ENCODE measurements around the gene ABCB7. TPM values are rescaled to one million over a fixed set of nuclear protein-coding genes. Genes with fewer than 3 reads are reported as not detected.
A peak's percentile ranks its signal among the peaks of the same experiment; 100 is the strongest.

Gene ABCB7
- total RNA-seq, 1 donor from 2014 or later, result 59.0 TPM

DNA sequence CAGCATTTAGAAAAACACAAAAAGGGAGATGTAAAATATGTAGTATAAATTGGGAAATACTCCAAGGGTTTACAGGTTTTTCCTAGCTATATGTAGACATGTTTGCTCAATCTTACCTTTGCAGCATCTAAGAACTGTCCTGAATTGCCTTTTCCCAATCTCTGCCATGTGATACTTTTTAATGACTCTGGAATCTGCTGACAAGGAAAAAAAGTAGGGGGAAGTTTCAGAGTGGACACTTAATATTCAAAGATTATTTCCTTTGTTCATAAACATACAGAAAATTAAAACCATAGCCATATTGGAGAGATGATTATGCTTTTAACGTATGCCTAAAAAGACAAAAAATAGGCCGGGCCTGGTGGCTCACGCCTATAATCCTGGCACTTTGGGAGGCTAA, 41.4 kb downstream of the ABCB7 start:
- DNase-seq (ENCODE audit: low spot score), result no peak
- H3K9me3 Mint-ChIP-seq (ENCODE audit: unreplicated experiment), result no peaks in the 10 kb centered on the region
- TF ChIP-seq, protein P1, sequence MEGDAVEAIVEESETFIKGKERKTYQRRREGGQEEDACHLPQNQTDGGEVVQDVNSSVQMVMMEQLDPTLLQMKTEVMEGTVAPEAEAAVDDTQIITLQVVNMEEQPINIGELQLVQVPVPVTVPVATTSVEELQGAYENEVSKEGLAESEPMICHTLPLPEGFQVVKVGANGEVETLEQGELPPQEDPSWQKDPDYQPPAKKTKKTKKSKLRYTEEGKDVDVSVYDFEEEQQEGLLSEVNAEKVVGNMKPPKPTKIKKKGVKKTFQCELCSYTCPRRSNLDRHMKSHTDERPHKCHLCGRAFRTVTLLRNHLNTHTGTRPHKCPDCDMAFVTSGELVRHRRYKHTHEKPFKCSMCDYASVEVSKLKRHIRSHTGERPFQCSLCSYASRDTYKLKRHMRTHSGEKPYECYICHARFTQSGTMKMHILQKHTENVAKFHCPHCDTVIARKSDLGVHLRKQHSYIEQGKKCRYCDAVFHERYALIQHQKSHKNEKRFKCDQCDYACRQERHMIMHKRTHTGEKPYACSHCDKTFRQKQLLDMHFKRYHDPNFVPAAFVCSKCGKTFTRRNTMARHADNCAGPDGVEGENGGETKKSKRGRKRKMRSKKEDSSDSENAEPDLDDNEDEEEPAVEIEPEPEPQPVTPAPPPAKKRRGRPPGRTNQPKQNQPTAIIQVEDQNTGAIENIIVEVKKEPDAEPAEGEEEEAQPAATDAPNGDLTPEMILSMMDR (IDR thresholded peaks at IDR 0.05; ENCODE audit: unreplicated experiment), result no peak
- no peak overlapping the region for H3K27ac Mint-ChIP-seq (ENCODE audit: unreplicated experiment)
- H3K4me1 Mint-ChIP-seq (ENCODE audit: unreplicated experiment), result no peaks in the 10 kb centered on the region
- no peaks in the 10 kb centered on the region for H3K27me3 Mint-ChIP-seq (ENCODE audit: unreplicated experiment)
- no peaks in the 10 kb centered on the region for H3K36me3 Mint-ChIP-seq (ENCODE audit: low read depth, unreplicated experiment)
- no peak overlapping the region for H3K4me3 Mint-ChIP-seq (ENCODE audit: unreplicated experiment)

DNA sequence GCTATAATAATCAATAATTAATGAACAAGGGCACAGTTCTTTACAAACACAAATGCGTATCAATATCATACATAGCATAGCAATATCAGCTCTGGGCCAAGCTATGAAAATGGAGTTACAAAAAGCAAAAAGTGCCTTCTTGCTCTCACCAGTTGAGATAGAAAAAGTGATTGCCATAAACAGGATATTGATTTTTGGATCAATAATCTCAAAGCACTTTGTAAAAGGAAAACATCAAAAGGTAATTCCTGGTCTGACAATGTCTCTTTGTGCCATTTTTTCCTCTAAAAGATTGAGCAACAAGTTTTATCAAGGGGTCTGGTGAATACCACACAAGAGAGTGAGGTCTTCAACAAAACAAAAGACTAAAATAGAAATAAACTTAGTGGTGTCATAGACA, 42.4 kb downstream of the ABCB7 start:
- Mint-ChIP-seq H3K27ac (ENCODE audit: unreplicated experiment) (no peak overlapping the region), H3K9me3 (ENCODE audit: unreplicated experiment) (no peaks in the 10 kb centered on the region), H3K4me1 (ENCODE audit: unreplicated experiment) (no peaks in the 10 kb centered on the region), H3K4me3 (ENCODE audit: unreplicated experiment) (no peak overlapping the region), H3K27me3 (ENCODE audit: unreplicated experiment) (no peaks in the 10 kb centered on the region), H3K36me3 (ENCODE audit: low read depth, unreplicated experiment) (no peaks in the 10 kb centered on the region)
- TF ChIP-seq, protein P1 (IDR thresholded peaks at IDR 0.05; ENCODE audit: unreplicated experiment), result no peak
- DNase-seq (ENCODE audit: low spot score), result no peak

DNA sequence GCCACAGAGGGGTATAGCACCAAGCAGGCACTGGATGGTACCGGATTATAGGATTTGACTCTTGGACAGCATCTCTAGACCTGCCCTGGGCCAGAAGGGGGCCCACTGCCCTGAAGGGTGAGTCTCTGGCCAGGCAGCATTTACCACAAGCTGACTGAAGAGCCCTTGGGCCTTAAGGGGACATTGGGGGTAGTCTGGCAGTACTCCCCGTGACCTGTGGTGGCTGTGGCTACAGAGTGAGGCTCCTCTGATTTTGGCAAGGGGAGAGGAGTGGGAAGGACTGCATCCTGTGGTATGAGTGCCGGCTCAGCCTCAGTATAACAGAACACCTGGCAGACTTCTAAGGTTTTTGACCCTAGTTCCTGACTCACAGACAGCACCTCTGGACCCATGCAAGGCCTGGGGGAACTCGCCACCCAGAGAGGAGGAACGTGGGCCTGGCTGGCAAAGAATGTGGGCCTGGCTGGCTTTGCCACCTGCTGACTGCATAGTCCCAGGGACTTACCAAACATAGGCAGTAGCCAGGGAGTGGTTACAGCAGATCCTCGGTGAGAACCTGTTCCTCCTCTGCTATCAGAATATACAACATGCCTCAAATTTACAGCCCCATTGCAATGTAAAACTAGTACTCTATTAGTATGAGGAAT, 48.1 kb downstream of the ABCB7 start:
- peaks cover 2% of the 10 kb centered on the region for H3K27me3 Mint-ChIP-seq (ENCODE audit: unreplicated experiment)
- H3K4me3 Mint-ChIP-seq (ENCODE audit: unreplicated experiment), result no peak overlapping the region
- DNase-seq (ENCODE audit: low spot score), result no peak
- TF ChIP-seq, protein P1 (IDR thresholded peaks at IDR 0.05; ENCODE audit: unreplicated experiment), result no peak
- H3K4me1 Mint-ChIP-seq (ENCODE audit: unreplicated experiment), result no peaks in the 10 kb centered on the region
- H3K9me3 Mint-ChIP-seq (ENCODE audit: unreplicated experiment), result no peaks in the 10 kb centered on the region
- H3K36me3 Mint-ChIP-seq (ENCODE audit: low read depth, unreplicated experiment), result no peaks in the 10 kb centered on the region
- H3K27ac Mint-ChIP-seq (ENCODE audit: unreplicated experiment), result no peak overlapping the region

DNA sequence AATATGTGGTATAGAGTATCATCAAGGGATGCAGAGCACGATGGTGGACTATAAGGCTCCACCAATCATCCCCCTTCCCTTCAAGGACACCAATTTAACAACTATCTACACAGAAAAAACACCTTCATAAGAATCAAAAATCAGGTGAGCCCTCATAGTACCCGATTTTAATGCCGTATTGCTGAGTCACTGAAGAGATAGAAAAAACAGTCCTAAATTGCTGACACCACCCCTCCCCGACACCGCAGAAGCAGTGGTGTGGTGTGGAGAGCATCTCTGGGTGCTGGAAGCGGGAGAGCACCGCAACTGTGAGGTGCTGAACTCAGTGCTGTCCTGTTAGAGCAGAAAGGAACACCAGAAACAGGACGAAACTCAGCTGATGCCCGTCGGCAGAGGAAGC, 49.3 kb downstream of the ABCB7 start:
- Mint-ChIP-seq H3K9me3 (ENCODE audit: unreplicated experiment) (no peaks in the 10 kb centered on the region), H3K27me3 (ENCODE audit: unreplicated experiment) (peaks cover 2% of the 10 kb centered on the region), H3K4me3 (ENCODE audit: unreplicated experiment) (no peak overlapping the region), H3K36me3 (ENCODE audit: low read depth, unreplicated experiment) (no peaks in the 10 kb centered on the region), H3K4me1 (ENCODE audit: unreplicated experiment) (no peaks in the 10 kb centered on the region), H3K27ac (ENCODE audit: unreplicated experiment) (no peak overlapping the region)
- DNase-seq (ENCODE audit: low spot score), result no peak
- TF ChIP-seq, protein P1 (IDR thresholded peaks at IDR 0.05; ENCODE audit: unreplicated experiment), result no peak

DNA sequence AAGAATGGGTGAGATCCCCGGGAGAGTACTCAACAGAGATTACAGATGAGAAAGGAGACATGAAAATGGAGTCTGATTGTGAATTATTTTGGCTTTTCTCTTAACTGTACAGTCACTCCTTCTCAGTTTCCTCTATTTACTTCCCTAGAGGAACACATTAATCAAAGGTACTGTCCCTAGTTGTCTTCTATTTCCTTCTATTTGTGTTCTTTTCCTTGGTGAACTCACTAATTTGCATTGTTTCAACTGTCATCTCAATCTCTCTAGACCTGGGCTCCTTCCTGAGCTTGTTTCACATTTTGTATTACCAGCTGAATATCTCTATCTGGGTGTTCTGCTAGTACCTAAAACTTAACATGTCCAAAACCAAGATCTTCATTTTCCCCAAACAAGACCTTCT, 59.8 kb downstream of the ABCB7 start:
- TF ChIP-seq, protein P1 (IDR thresholded peaks at IDR 0.05; ENCODE audit: unreplicated experiment), result no peak
- DNase-seq (ENCODE audit: low spot score), result no peak
- peaks cover 27% of the 10 kb centered on the region for H3K4me1 Mint-ChIP-seq (ENCODE audit: unreplicated experiment)
- peak overlapping the region; percentile 95 for H3K27ac Mint-ChIP-seq (ENCODE audit: unreplicated experiment)
- no peaks in the 10 kb centered on the region for H3K36me3 Mint-ChIP-seq (ENCODE audit: low read depth, unreplicated experiment)
- H3K4me3 Mint-ChIP-seq (ENCODE audit: unreplicated experiment), result peak overlapping the region; percentile 54
- no peaks in the 10 kb centered on the region for H3K9me3 Mint-ChIP-seq (ENCODE audit: unreplicated experiment)
- no peaks in the 10 kb centered on the region for H3K27me3 Mint-ChIP-seq (ENCODE audit: unreplicated experiment)

All from endothelial cell (in vitro differentiated cells).